RPMI8226 (cell line): ENCODE measurements around the gene BIRC5.

Source experiments
- DNase-seq: peaks from one replicate; pipeline ENCODE4 v3.0.0-alpha.2; 2015

BIRC5 gene

GRCh38 chr17:78184351-78184750, 29.7 kb upstream of the BIRC5 start:
- DNase-seq, result no peak

GRCh38 chr17:78184868-78185267, 29.2 kb upstream of the BIRC5 start:
- no peak for DNase-seq

- peak; percentile 71 for DNase-seq
These were observed 27.9 kb upstream of the BIRC5 start for GRCh38 chr17:78185981-78186691.

GRCh38 chr17:78186692-78187595, 27.1 kb upstream of the BIRC5 start, which contains the start of the genes AFMID and TK1:
Gene AFMID, plus strand, starts transcription at chr17:78187362. Its CDS starts 9 bp downstream, at chr17:78187371.
Gene TK1, minus strand, starts transcription at chr17:78187052. Its CDS starts 58 bp downstream, at chr17:78186994.
- DNase-seq, result peak; percentile 97

- no peak for DNase-seq
These were observed 17.3 kb upstream of the BIRC5 start for GRCh38 chr17:78196716-78197115.

- DNase-seq, result no peak
These were observed 16.8 kb upstream of the BIRC5 start for GRCh38 chr17:78197147-78197832.

GRCh38 chr17:78200451-78200850, 13.6 kb upstream of the BIRC5 start:
- DNase-seq, result no peak

- DNase-seq, result no peak
These were observed 11.4 kb upstream of the BIRC5 start for GRCh38 chr17:78202666-78203065.

GRCh38 chr17:78204387-78205123, 9.5 kb upstream of the BIRC5 start:
- no peak for DNase-seq

- DNase-seq, result no peak
These were observed 8.8 kb upstream of the BIRC5 start for GRCh38 chr17:78205124-78205775.

GRCh38 chr17:78206298-78206697, 7.8 kb upstream of the BIRC5 start:
- no peak for DNase-seq

GRCh38 chr17:78208486-78208885, 5.6 kb upstream of the BIRC5 start:
- DNase-seq, result no peak

- no peak for DNase-seq
These were observed 3.9 kb upstream of the BIRC5 start for GRCh38 chr17:78210111-78210510.

- DNase-seq, result no peak
These were observed 3.0 kb upstream of the BIRC5 start for GRCh38 chr17:78211032-78211431.

GRCh38 chr17:78214706-78215061, 631 bp downstream of the BIRC5 start:
- peak; percentile 8 for DNase-seq

GRCh38 chr17:78219396-78220150, 5.5 kb downstream of the BIRC5 start:
- DNase-seq, result no peak

- no peak for DNase-seq
These were observed 9.0 kb downstream of the BIRC5 start for GRCh38 chr17:78223061-78223460.

- no peak for DNase-seq
These were observed 9.7 kb downstream of the BIRC5 start for GRCh38 chr17:78223765-78224164.

- no peak for DNase-seq
These were observed 10.4 kb downstream of the BIRC5 start for GRCh38 chr17:78224231-78225087.
